HK-2 (cell line): Measurements from ENCODE around the gene FAM177B.

ENCODE experiments used
- DNase-seq: peaks from one replicate; pipeline ENCODE4 v3.0.0-alpha.2; 2018; ENCODE audit not compliant: unreplicated experiment

FAM177B gene

GRCh38 chr1:222736972-222737371 lies at the start of gene FAM177B:
Gene FAM177B (plus strand): TSS chr1:222737202. CDS start chr1:222746546, 9,344 bp downstream.
- no peak for DNase-seq

- no peak for DNase-seq
Measured at GRCh38 chr1:222691016-222691415, 46.0 kb upstream of the FAM177B start.

GRCh38 chr1:222694927-222695326 lies 42.1 kb upstream of the FAM177B start:
- DNase-seq, result no peak

- DNase-seq, result no peak
Measured at GRCh38 chr1:222696741-222697140, 40.3 kb upstream of the FAM177B start.

GRCh38 chr1:222697203-222697602 lies 39.8 kb upstream of the FAM177B start:
- DNase-seq, result no peak

- DNase-seq, result no peak
Measured at GRCh38 chr1:222697826-222698225, 39.2 kb upstream of the FAM177B start.

GRCh38 chr1:222702210-222702609 lies 34.8 kb upstream of the FAM177B start:
- DNase-seq, result no peak

- DNase-seq, result no peak
Measured at GRCh38 chr1:222704260-222704659, 32.7 kb upstream of the FAM177B start.

GRCh38 chr1:222706815-222707214 lies 30.2 kb upstream of the FAM177B start:
- no peak for DNase-seq

- DNase-seq, result no peak
Measured at GRCh38 chr1:222709700-222710153, 27.3 kb upstream of the FAM177B start.

GRCh38 chr1:222711319-222712252 lies 25.4 kb upstream of the FAM177B start:
- DNase-seq, result peak; percentile 65

GRCh38 chr1:222712253-222713090 lies 24.5 kb upstream of the FAM177B start, which contains the start of the genes AIDA and BROX:
Gene AIDA (minus strand): TSS chr1:222712491. CDS start chr1:222712317, 174 bp downstream.
Gene BROX (plus strand): TSS chr1:222712564. CDS start chr1:222715700, 3,136 bp downstream.
- peak; percentile 98 for DNase-seq

- DNase-seq, result peak; percentile 94
Measured at GRCh38 chr1:222713091-222713961, 23.7 kb upstream of the FAM177B start.

- no peak for DNase-seq
Measured at GRCh38 chr1:222716393-222716792, 20.6 kb upstream of the FAM177B start.

- DNase-seq, result no peak
Measured at GRCh38 chr1:222728746-222729145, 8.3 kb upstream of the FAM177B start.

- DNase-seq, result no peak
Measured at GRCh38 chr1:222730866-222731265, 6.1 kb upstream of the FAM177B start.

GRCh38 chr1:222732216-222733159 lies 4.5 kb upstream of the FAM177B start:
- DNase-seq, result no peak

GRCh38 chr1:222734740-222735139 lies 2.3 kb upstream of the FAM177B start:
- no peak for DNase-seq

GRCh38 chr1:222736470-222736869 lies 532 bp upstream of the FAM177B start:
- no peak for DNase-seq

GRCh38 chr1:222739465-222739864 lies 2.5 kb downstream of the FAM177B start:
- no peak for DNase-seq
